ENCODE data around the gene RAD52. TPM values are rescaled to one million over a fixed set of nuclear protein-coding genes. Genes with fewer than 3 reads are reported as not detected.
A peak's percentile ranks its signal among the peaks of the same experiment; 100 is the strongest.

Gene RAD52
- polyA plus RNA-seq, 1 donor (not counting 4 experiments of a cell fraction or from before 2014, with no cell fraction given): 9.8 TPM

DNA sequence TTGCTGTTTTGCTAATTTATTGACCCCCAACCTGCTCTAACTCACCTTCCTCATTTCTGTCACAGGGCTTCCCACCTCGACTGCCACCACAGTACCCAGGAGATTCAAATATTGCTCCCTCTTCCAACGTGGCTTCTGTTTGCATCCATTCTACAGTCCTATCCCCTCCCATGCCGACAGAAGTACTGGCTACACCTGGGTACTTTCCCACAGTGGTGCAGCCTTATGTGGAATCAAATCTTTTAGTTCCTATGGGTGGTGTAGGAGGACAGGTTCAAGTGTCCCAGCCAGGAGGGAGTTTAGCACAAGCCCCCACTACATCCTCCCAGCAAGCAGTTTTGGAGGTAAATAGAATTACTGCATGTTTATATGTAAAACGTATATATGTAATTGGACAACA is 68.8 kb downstream of the RAD52 start:
- H3K4me2 ChIP-seq (ENCODE audit: control insufficient read depth, extremely low read depth, insufficient read depth, low read depth, low read length): no peak overlapping the region
- TF ChIP-seq EZH2 (IDR thresholded peaks at IDR 0.05; ENCODE audit: low read length): no peak
- TF ChIP-seq, protein P1, sequence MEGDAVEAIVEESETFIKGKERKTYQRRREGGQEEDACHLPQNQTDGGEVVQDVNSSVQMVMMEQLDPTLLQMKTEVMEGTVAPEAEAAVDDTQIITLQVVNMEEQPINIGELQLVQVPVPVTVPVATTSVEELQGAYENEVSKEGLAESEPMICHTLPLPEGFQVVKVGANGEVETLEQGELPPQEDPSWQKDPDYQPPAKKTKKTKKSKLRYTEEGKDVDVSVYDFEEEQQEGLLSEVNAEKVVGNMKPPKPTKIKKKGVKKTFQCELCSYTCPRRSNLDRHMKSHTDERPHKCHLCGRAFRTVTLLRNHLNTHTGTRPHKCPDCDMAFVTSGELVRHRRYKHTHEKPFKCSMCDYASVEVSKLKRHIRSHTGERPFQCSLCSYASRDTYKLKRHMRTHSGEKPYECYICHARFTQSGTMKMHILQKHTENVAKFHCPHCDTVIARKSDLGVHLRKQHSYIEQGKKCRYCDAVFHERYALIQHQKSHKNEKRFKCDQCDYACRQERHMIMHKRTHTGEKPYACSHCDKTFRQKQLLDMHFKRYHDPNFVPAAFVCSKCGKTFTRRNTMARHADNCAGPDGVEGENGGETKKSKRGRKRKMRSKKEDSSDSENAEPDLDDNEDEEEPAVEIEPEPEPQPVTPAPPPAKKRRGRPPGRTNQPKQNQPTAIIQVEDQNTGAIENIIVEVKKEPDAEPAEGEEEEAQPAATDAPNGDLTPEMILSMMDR (optimal IDR thresholded peaks at IDR 0.05 in 1 of 3, IDR thresholded peaks at IDR 0.05 in 1 of 3, conservative IDR thresholded peaks at IDR 0.05 in 1 of 3; ENCODE audit: extremely low read depth in 1 of 3, insufficient read depth in 2 of 3, low read length in 3 of 3): no peak
- H2AFZ ChIP-seq (ENCODE audit: control insufficient read depth, low read length): no peak overlapping the region
- no peak overlapping the region for H3K4me3 ChIP-seq (ENCODE audit: control insufficient read depth in 2 of 3, extremely low read depth in 1 of 3, insufficient read depth in 2 of 3, low read depth in 1 of 3, low read length in 3 of 3)
- H3K9me1 ChIP-seq (ENCODE audit: control insufficient read depth, extremely low read depth, insufficient read depth, low read length): no peaks in the 10 kb centered on the region
- FAIRE-seq: no peak
- DNase-seq (ENCODE audit: low read depth, low spot score): no peak
- H3K27me3 ChIP-seq (ENCODE audit: control insufficient read depth, extremely low read depth, insufficient read depth, low read length): no peaks in the 10 kb centered on the region
- dilution Hi-C loops (cut with MboI; ENCODE audit: extremely low pct_ligation_motif_present, low sequenced_read_pairs): no loop called here
- peaks cover 30 to 37% of the 10 kb centered on the region in 2 experiments for H3K36me3 ChIP-seq (ENCODE audit: control insufficient read depth in 2 of 2, extremely low read depth in 1 of 2, insufficient read depth in 2 of 2, low read length in 2 of 2)
- H3K9ac ChIP-seq (ENCODE audit: control insufficient read depth, extremely low read depth, insufficient read depth, low read length): no peak overlapping the region
- no peaks in the 10 kb centered on the region for H4K20me1 ChIP-seq (ENCODE audit: control insufficient read depth, extremely low read depth, insufficient read depth, low read length)
- H3K9me3 ChIP-seq (ENCODE audit: control insufficient read depth, low read depth, low read length): no peaks in the 10 kb centered on the region
- no peaks in the 10 kb centered on the region for H3K79me2 ChIP-seq (ENCODE audit: control insufficient read depth, insufficient read depth, low read length)
- no peaks in the 10 kb centered on the region for H3K4me1 ChIP-seq (ENCODE audit: control insufficient read depth, extremely low read depth, insufficient read depth, low read length)
- no peak overlapping the region for H3K27ac ChIP-seq (ENCODE audit: control insufficient read depth, insufficient read depth, low read length)

DNA sequence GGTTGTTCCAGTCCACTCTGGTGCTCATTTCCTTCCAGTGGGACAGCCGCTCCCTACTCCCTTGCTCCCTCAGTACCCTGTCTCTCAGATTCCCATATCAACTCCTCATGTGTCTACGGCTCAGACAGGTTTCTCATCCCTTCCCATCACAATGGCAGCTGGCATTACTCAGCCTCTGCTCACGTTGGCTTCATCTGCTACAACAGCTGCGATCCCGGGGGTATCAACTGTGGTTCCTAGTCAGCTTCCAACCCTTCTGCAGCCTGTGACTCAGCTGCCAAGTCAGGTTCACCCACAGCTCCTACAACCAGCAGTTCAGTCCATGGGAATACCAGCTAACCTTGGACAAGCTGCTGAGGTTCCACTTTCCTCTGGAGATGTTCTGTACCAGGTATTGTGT is 69.9 kb downstream of the RAD52 start:
- TF ChIP-seq, protein P1 (optimal IDR thresholded peaks at IDR 0.05 in 1 of 3, IDR thresholded peaks at IDR 0.05 in 1 of 3, conservative IDR thresholded peaks at IDR 0.05 in 1 of 3; ENCODE audit: extremely low read depth in 1 of 3, insufficient read depth in 2 of 3, low read length in 3 of 3): no peak
- Histone ChIP-seq H3K36me3 (ENCODE audit: control insufficient read depth in 2 of 2, extremely low read depth in 1 of 2, insufficient read depth in 2 of 2, low read length in 2 of 2) (peaks cover 20 to 27% of the 10 kb centered on the region in 2 experiments), H3K27me3 (ENCODE audit: control insufficient read depth, extremely low read depth, insufficient read depth, low read length) (no peaks in the 10 kb centered on the region), H3K27ac (ENCODE audit: control insufficient read depth, insufficient read depth, low read length) (no peak overlapping the region), H3K4me1 (ENCODE audit: control insufficient read depth, extremely low read depth, insufficient read depth, low read length) (no peaks in the 10 kb centered on the region), H3K4me2 (ENCODE audit: control insufficient read depth, extremely low read depth, insufficient read depth, low read depth, low read length) (no peak overlapping the region), H3K9me1 (ENCODE audit: control insufficient read depth, extremely low read depth, insufficient read depth, low read length) (no peaks in the 10 kb centered on the region), H3K9ac (ENCODE audit: control insufficient read depth, extremely low read depth, insufficient read depth, low read length) (no peak overlapping the region), H3K9me3 (ENCODE audit: control insufficient read depth, low read depth, low read length) (no peaks in the 10 kb centered on the region), H3K79me2 (ENCODE audit: control insufficient read depth, insufficient read depth, low read length) (no peaks in the 10 kb centered on the region), H2AFZ (ENCODE audit: control insufficient read depth, low read length) (no peak overlapping the region), H4K20me1 (ENCODE audit: control insufficient read depth, extremely low read depth, insufficient read depth, low read length) (no peaks in the 10 kb centered on the region), H3K4me3 (ENCODE audit: control insufficient read depth in 2 of 3, extremely low read depth in 1 of 3, insufficient read depth in 2 of 3, low read depth in 1 of 3, low read length in 3 of 3) (no peak overlapping the region)
- FAIRE-seq: peak; percentile 49
- dilution Hi-C loops (cut with MboI; ENCODE audit: extremely low pct_ligation_motif_present, low sequenced_read_pairs): no loop called here
- DNase-seq (ENCODE audit: low read depth, low spot score): peak; percentile 48
